NCI-H345 treated with DMSO at 0.1 percent for 48 hours (cell line): Measurements from ENCODE around the gene NR5A2.
A peak's percentile ranks its signal among the peaks of the same experiment; 100 is the strongest.

Source experiments
- DNase-seq: peaks from one replicate; lab custom pipeline; 2025; ENCODE audit not compliant: unreplicated experiment; lab: John Stamatoyannopoulos, UW

Gene NR5A2

DNA sequence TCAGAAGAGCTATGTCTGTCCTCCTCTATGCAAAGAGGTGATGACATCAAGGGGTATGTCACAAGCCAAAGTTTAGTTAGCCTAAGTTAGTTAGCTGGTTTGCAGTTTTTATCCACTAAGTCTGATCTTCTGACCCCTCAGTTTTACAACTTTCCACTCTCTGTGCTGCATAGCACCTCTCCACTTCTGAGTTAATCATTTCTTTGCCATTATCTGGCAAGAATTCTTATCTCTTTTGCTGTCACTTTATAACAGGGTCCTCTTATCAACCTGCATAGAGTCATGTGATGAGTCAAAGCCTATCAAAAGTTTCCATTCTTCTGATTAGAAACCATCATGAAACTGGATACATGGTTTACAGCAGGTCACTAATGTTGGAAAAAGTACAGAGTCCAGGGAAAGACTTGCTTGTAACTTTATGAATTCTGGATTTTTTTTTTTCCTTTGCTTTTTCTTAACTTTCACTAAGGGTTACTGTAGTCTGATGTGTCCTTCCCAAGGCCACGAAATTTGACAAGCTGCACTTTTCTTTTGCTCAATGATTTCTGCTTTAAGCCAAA lies at the start of gene NR5A2:
TSS of gene NR5A2 (plus strand) at position 447 of the 560 bp plus-strand sequence. CDS start 138 bp downstream, outside the sequence.
- DNase-seq: no peak

DNA sequence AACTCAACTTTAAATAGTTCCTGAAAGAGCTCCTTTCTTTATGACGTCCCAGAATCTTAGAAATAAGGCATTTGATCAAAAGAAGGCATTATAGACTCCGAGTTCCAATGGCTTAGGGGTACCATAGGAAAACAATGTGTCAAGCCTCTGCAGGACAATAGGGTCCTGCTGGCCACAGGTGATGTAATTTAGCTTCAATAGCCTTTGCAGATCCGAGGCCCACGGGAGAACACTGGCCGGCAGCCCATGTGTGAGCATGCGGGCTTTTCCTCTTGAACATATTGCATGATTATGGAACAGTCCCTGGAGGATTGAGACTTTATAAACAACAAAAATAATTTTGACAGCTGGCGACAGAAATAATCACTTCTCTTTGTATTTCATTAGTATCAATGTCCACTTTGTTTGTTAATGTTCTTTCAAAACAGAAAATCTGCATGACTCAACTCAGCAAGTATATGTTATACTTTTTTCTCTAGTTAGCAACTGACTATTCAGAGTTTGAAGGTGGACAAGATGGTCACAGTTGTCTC lies 49.0 kb upstream of the NR5A2 start:
- DNase-seq: no peak

DNA sequence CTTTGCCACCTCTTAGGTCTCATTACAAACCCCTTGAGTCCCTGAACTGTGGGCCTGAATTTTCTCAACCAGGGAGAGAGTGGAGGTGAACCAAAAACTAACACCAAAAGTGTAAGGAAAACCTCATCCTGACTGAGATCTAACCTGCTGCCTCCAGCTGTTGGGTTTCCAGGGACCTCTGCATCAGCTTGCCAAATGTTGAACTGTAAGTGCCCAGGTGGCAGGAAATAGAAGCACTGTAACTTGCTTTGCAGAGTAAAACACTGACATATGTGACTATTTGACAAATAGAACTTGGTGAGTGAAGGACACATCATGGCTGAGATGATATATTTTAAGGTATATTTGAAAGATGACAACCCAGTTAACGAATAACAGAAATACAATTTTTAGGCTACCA lies 48.4 kb upstream of the NR5A2 start:
- DNase-seq: no peak

DNA sequence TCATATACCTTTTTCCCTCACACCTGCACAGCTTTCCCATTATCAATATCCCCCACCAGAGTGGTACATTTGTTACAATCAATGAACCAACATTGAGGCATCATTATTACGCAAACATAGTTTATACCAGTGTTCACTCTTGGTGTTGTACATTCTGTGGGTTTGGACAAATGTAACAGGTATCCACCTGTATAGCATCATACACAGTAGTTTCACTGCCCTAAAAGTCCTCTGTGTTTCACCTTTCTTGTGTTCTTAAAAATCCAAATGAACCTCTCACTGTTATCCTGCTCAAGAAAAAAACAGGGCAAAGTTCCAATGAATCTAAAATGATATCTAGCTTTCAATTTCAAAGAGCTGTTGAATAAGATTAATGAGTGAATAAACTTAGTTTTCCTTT lies 45.9 kb upstream of the NR5A2 start:
- DNase-seq: no peak

DNA sequence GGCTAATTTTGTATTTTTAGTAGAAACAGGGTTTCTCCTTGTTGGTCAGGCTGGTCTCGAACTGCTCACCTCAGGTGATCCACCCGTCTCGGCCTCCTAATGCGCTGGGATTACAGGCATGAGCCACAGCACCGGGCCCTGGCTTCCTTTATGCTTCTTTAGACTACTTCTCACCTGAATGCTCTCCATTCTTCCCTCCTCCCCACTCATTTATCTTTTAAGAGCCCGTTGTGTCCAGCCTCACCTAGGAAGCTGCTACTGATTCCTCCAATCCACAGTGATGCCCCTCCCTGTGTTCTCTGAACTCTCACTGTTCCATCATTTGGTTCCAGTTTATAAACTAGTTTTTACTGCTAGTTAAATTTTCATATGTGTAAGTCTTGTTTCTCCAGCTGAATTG lies 44.9 kb upstream of the NR5A2 start:
- no peak for DNase-seq

DNA sequence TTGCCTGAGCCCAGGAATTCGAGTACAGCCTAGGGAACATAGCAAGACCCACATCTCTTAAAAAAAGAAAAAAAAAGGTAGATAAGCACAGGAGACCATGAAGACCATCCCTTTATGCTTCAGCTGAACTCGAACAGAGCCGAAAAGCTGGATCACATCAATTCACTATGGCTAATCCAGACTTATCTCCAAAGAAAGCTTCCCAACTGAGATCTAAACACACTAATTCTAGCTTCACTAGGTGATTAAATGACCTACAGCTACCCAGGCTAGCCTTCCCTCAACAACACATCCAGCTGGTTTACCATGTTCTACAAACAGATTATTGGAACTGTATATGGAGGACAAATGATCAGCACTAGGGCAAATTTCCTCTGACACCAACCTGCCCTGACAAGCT lies 44.0 kb upstream of the NR5A2 start:
- DNase-seq: no peak

DNA sequence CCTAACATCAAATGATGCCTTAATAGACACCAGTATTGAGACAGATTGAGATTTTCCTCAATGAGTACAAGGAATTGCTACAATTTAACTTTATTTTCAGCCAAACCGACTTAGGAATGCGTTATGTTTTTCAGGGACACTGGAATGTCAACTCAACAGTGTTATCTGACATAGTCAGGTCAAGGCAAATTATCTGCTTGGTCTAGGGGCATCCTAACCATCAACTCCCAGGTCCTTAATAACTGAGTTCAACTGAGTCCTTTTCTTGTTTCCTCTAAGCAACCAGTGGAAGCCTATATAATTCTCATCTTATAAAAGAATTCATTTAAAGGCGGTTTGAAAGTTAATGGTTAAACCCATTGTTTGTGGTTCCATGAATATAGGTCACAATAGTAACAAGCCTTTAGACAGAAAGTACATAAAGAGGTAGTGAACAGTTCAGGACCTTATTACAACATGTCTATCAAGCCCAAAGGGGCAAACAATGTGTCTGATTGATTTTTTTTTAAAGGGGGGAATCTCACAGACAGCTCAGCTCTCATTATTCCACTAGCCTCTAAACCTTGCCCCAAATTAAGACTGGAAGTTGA lies 32.3 kb upstream of the NR5A2 start:
- DNase-seq: no peak

DNA sequence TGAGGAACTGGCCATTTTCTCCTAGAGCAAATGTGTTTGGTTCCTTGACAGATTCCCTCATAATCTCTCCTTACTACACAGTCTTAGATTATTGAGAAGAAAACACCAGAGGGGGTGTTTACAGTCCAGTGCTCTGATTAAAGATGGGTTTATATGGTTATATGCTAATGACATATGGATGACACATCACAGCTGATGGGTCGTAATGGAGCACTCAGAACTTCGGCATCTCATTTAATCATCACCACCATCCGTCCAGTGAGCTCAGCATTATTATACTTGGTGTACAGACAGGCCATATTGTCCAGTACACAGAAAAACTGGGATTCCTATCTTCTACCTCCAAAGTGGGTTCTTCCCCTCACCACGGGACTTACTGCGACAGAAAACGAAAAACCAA lies 22.3 kb upstream of the NR5A2 start:
- no peak for DNase-seq

- no peak for DNase-seq
These were observed 20.8 kb upstream of the NR5A2 start for GRCh38 chr1:200006711-200007110.

- no peak for DNase-seq
These were observed 11.7 kb upstream of the NR5A2 start for GRCh38 chr1:200015811-200016210.

DNA sequence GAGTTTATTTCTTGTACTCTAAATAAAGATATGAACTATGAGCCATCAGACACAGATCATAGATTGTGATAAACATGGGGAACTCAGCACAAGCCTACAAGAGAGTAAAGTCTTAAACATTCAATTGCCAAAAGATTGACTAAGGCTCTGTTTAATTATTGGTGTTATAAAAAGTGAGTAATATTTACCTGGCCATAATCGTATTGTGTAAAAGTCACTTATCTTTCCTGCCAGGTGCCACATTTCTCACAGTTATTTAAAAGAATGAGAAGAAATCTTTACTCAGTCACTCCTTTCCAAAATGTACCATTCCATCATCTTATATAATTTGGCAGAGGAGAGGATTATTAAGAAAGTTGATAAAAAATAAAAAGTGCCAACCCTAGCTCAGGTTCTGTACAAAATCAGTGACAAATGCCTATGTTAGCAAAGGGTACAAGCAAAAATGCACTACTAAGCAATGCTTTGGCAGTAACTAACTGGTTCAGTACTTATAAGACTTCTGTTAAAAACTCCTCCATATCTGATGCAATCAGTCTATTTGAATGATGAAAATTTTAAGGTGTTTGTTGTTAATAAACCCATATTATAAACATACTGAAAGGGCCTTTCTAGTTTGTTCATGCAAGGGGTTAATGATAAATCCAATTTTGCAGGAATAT lies 5.8 kb upstream of the NR5A2 start:
- DNase-seq: no peak

DNA sequence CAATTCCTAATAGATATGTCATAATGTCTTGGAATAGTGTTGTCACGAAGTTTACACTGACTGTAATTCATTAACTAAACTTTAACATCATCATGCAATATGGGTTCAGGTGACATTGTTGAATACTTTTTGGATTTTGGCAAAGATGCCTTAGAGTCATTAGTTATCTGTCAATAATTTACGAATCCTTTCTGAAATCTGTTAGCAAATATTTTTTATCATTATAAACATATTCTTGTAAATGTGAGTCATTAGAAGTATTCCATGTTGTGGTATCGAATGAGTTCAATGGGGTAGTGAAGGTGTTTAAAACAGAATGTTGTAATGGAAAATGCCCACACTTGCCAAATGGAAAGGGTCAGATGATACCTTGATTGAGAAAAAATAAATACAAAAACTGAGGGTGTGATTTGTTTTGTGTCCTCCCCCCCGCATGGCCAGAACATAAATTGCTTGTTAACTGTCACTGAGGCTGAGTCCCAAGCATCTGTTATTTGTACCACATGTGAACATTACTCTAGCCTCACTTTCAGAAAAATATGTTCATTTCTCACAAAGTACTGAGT lies 5.2 kb upstream of the NR5A2 start:
- DNase-seq: no peak

DNA sequence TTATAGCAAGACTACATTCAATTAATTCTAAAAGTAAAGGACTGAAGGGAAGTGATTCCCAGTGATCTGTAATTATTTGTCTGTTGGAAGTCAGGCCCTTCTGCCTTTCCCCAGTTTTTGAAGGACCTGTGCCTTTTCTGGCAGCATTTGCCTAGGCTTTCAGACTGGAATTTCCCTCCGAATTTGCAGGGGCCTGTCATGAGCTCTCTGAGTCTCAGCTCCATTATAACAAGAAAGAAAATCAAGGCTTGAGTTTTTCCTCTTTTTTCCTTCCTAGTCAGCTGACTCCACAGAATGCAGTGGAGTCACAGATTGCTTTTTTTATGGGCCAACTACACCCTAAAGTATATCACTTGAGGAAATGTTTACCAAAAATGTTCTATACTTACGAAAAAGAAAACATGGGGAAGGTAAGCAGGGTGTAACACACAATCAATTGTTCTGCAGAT lies 1.1 kb downstream of the NR5A2 start:
- DNase-seq: peak; percentile 52

DNA sequence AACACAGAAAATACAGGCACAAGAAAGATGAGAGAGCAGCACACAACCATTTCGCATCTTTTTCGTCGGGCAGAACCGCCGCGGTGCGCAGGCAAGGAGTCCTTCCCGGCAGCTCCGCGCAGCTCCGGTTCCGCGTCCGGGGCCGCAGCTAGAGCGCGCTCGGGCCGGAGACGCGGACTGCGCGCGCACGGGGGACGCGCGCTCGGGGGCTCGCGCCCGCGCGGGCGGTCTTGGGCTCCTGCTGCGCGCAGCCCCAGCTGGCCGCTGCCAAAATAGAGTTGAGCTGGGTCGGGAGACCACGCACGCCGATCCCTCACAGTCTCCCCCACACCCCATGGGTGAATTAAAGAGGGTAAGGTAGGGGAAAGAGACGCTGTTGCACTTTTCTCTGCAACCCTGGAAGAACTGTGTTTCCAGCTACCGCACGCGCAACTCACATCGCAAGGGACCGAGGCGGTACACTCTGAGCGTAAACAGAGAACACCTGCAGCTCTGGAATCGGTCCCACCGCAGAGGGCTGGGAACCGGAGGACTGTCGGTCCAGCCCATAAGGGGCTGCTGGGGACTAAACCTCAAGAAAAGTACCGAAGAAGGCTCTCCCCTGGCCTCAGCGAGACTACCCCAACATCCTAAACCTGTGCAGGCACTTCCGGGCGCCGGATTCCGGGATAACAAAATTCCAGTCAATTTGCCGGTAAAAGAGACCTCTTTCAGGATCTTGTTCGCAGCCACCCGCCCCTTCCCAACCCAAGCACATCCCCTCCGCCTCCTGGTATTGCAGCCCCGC lies 1.7 kb downstream of the NR5A2 start:
- peak; percentile 86 for DNase-seq

DNA sequence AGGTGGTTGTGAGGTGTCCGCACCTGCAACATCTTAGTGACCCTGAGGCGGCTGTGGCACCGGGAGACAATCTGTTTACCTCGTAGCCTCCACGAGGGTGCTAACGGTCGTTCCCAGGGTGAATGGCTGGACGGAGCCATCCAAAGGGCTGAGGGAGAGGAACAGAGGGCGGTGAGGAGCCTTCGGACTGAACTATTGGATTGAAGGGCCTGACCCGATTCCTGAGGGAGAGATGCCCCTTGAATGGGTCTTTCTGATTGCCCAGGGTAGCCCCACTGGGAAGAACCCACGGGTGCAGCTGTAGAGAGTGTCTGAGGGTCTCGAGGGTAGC lies 2.3 kb downstream of the NR5A2 start:
- DNase-seq: peak; percentile 51

DNA sequence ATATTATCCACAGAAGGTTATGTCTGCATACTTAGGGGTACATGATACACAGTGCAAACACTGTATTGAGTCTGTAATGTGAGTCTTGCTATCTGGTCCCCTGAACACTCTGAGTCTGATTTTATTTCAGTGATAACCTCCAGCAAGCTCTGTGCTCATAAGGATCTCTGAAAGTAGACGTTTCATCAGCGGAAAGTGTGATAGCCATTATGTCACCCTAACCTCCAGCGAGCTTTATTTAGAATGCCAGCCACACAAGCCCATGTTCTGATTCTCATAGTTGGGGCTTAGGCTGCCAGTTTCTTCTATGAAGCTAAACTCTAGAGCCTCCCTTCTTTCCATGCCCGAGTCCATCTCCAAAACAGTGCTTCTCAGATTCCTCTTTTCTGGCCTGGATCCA lies 3.3 kb downstream of the NR5A2 start:
- DNase-seq: no peak

DNA sequence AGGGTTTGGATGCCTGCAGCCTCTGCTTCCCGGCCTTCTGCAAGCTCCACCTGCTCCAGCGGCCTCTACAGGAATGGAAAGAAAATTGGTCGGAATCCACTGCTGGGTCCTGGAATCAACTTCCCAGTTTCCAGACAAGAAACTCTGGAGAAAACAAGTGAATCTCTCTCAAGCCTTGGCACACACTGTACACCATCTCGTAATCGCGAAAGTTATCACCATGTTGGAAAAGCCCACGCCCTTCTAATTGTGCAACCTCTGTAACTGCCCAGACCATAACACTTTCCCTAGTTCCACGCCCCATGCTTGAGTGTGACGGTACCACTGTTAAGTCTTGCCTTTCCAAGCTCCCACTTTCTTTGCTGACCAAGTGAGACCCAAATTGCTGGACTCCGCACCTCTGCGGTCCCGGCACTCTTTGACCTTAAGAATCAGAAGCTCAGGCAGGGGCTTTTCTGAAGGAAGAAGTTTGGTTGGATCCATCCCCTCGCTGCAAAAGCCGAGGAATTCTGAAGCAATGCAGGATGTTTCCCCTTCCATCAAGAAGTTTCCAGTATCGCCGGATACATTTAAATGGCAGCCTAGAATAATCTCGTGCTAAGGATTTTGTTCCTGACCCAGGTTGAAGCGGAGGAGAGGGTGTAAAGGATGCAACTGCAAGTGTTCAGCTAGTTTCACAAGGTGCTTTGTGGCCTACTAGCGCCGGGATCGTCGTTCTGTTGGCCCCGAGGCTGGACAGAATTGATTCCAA lies 6.2 kb downstream of the NR5A2 start:
- DNase-seq: no peak

- no peak for DNase-seq
These were observed 6.7 kb downstream of the NR5A2 start for GRCh38 chr1:200034262-200034557.

DNA sequence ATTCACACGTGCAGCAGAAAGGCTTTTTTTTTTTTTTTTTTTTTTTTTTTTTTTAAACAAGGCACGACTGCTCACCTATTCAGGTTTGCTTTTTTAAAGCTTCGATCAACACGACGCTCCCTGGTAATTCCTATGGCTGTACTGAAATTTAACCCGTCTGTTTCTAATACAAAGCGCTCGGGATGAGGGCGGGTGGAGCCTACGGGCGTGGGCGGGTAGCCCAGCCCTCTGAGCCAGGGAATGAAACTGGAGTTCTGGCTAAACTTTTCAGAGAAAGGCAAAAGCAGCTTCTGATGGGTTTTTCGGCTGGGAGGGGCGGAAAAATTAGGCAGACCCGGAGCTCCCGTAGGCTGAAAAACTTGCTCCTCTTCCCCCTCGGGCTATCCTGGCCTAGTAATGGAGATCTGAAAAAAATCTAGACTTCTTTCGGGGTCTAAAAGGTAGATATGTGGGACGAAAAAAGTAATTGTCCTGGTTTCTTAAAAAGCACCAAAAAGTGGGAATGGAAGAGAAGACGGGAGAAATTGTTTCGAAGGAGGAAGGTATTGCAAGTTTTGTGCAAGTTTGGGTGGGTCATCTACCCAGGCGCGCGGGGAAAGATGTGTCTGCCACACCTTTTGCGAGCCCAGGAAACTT lies 7.4 kb downstream of the NR5A2 start:
- no peak for DNase-seq

DNA sequence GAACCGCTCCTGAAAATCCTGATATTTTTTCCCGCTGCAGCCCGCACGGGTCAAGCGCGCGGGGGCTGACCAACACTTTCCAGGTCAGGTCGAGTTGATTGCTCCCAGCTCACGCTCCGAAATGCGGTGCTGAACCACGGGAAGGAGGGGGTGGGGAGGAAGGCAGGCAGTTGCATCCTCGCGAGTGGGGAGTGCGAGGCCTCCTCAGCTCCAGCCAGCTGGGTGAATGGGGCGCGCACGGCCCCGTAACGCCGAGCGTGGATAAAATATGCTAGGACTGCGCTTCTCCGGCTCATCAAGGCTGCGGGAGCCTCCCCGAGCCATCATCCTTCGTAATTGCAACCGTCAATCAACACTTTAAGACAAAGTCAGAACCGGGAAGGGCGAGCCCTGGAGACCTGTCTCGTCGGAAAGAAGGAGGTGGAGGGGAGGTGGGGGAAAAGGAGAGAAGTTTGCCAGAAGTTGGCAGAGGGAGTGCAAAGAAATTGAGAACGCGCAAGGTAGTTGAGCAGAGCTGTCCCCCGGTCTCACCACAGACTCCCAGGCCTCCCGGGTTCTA lies 8.0 kb downstream of the NR5A2 start:
- no peak for DNase-seq
